ENCODE measurements around the gene SNTG2. TPM values are rescaled to one million over a fixed set of nuclear protein-coding genes. Genes with fewer than 3 reads are reported as not detected.

The SNTG2 gene
- total and polyA plus RNA-seq, 10 of the 15 experiments (the other 5 are each of a cell fraction or from before 2014, with no cell fraction given), result not detected

GRCh38 chr2:981258-981657 lies 30.6 kb downstream of the SNTG2 start (continued):
- TF ChIP-seq USF1 (IDR thresholded peaks at IDR 0.05; ENCODE audit: borderline replicate concordance, extremely low read length, insufficient read depth, low read depth, low read length), result no peak
- TF ChIP-seq CUX1 (IDR thresholded peaks at IDR 0.05; ENCODE audit: insufficient replicate concordance, low read depth, low read length), result no peak

GRCh38 chr2:981759-982158 lies 31.1 kb downstream of the SNTG2 start:
- TF ChIP-seq STAT3 (IDR thresholded peaks at IDR 0.05; ENCODE audit: low read depth, low read length), result no peak
- Histone ChIP-seq H3K27ac (ENCODE audit: control insufficient read depth, insufficient read depth) (no peak overlapping the region), H3K4me3 (no peak overlapping the region), H4K20me1 (ENCODE audit: control insufficient read depth, insufficient read depth) (no peaks in the 10 kb centered on the region), H3K27me3 (replicated peaks in 1 of 2; ENCODE audit: control insufficient read depth in 2 of 2, insufficient read depth in 2 of 2, low read length in 1 of 2) (no peaks in the 10 kb centered on the region; a peak in 2 of 4 replicates), H2AFZ (ENCODE audit: control insufficient read depth, low read depth, low read length) (no peak overlapping the region), H3K9ac (ENCODE audit: control insufficient read depth, insufficient read depth, low read length) (no peak overlapping the region), H3K36me3 (ENCODE audit: control insufficient read depth in 2 of 2, insufficient read depth in 2 of 2, low read length in 1 of 2) (no peaks in the 10 kb centered on the region), H3K4me1 (ENCODE audit: control insufficient read depth, insufficient read depth, low read length) (peaks cover 7% of the 10 kb centered on the region), H3K4me2 (ENCODE audit: control insufficient read depth, insufficient read depth) (no peak overlapping the region), H3K9me3 (replicated peaks; ENCODE audit: control insufficient read depth, insufficient read depth, low read length) (no peaks in the 10 kb centered on the region), H3K79me2 (ENCODE audit: control insufficient read depth, insufficient read depth, low read length) (no peaks in the 10 kb centered on the region)
- intact Hi-C loops (cut with micrococcal nuclease; ENCODE audit: unreplicated experiment), result no loop called here
- RAD21 ChIA-PET (ENCODE audit: unreplicated experiment), result no interaction called here
- in situ Hi-C loops (cut with MboI), result no loop called here
- no TSS peak for BruUV-seq (replicated peaks)
- WGBS (ENCODE audit: insufficient coverage, insufficient replicate concordance, low lambda C conversion rate, missing lambda C conversion rate), result 13% methylated on average over 4 of the region's 4 CpGs
- POLR2A ChIA-PET, result no interaction called here
- DNase-seq (ENCODE audit: low read depth, low spot score) (no peak), ATAC-seq (no peak), FAIRE-seq (no peak)
- CTCF ChIA-PET, result no interaction called here
- SMC1A ChIA-PET (ENCODE audit: uncharacterized antibody, unreplicated experiment), result no interaction called here
